ENCODE measurements around the gene SOX18.
A peak's percentile ranks its signal among the peaks of the same experiment; 100 is the strongest.

Gene SOX18

DNA sequence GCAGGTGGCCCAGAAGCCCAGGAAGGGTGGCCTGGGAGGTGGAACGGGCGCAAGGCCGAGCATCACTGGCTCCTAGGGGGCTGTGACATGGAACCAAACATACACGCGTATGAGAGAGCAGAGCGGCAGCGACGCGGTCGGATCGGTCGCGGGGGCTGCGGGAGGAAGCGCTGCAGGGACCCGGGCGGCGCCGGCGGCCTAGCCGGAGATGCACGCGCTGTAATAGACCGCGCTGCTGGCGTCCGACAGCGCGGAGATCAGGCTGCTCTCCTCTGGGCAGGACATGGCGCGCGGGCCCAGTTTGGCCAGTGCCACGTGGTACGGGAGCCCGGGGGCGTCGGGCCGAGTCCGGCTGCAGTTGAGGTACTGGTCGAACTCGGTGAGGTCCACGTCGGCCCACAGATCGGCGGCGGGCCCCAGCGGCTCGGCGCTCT lies 1.5 kb downstream of the SOX18 start:
- DNase-seq = no peak
- Mint-ChIP-seq H3K4me1 (peaks cover 3 to 7% of the 10 kb centered on the region in 2 donors), H3K4me3 (peak overlapping the region in 1 of 2 donors; percentile 19), H3K9me3 (no peaks in the 10 kb centered on the region), H3K36me3 (peaks cover 0 to 1% of the 10 kb centered on the region in 2 donors), H3K27ac (no peak overlapping the region), H3K27me3 (peaks cover 57 to 76% of the 10 kb centered on the region in 2 donors)
- no peak for ATAC-seq (replicated peaks)

GRCh38 chr20:64047046-64047389 lies 2.4 kb downstream of the SOX18 start:
- Mint-ChIP-seq H3K36me3 (peaks cover 0 to 1% of the 10 kb centered on the region in 2 donors), H3K27me3 (peaks cover 51 to 72% of the 10 kb centered on the region in 2 donors), H3K9me3 (no peaks in the 10 kb centered on the region), H3K4me3 (peak overlapping the region in 1 of 2 donors; percentile 39), H3K27ac (peak overlapping the region; percentile 14), H3K4me1 (peaks cover 3 to 7% of the 10 kb centered on the region in 2 donors)
- DNase-seq (no peak), ATAC-seq (replicated peaks) (no peak)

DNA sequence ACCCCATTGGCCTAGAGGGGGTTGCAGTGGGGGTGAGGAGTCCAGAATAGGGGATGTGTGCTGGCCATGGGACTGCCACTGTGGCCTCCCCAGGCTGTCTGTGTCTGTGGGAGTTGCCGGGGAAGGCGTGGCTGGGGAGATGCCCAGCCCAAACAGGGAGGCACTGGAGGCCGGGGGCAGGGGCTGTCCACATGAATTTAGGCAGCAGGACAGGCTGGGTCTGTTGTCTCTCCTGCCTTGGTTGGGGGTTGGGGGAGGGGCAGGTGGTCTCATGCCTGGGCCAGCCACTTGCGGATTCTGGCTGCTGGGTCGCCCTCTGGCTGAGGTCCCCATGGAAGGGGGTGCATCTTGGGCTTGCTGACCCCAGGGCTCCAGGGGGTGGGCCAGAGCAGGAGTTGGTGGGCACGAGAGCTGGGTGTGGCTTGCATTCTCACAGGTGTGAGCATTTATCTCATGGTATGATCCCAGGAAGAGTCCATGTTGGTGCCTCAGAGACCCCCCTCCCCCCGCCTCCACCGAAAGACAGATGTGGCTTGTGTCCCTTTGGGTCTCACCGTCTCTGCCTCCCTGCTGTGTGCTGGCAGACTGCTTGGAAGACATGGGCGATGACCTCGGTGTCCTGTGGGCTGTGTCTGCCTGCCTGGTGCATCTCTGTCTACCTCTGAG lies 4.0 kb downstream of the SOX18 start:
- Mint-ChIP-seq H3K36me3 (peaks cover 0 to 1% of the 10 kb centered on the region in 2 donors), H3K27ac (no peak overlapping the region), H3K4me3 (no peak overlapping the region), H3K9me3 (no peaks in the 10 kb centered on the region), H3K4me1 (peaks cover 2 to 3% of the 10 kb centered on the region in 2 donors), H3K27me3 (peaks cover 37 to 60% of the 10 kb centered on the region in 2 donors)
- no peak for ATAC-seq (replicated peaks)
- DNase-seq = no peak

DNA sequence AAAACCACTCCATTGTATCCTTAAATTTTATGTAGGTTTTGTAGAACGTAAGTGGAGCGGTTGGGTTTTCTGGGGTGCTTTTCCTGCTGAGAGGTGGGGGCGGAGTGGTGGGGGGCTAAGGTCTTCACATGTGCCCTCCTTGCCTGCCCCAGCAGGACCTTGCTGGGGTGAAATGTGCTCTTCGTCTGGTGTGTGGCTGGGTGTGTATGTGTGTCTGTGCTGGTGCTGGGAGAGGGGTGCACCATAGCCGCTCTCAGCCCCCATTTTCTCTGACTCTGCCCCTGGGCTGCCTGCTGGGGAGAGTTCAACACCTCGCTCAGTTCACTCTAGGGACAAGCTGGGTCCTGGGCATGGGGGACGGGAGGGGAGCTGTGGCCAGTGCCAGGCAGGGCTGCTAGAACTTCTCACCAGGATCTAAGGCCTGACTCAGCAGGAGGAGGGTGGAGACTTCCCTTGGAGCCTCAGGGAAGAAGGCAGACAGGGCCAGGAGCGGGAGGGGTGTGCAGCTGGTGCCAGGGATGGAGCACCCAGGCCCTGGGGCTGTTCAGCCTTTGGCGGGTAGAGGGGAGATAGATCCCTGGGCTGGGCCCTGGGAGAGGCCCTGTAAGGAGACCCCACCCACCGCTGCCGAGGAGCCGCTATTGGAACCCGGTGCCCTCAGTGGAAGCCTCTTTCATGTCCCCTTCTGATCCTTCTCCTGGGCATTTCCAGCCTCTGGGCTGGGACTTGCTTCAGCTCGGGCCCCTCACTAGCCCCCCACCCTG lies 4.8 kb downstream of the SOX18 start:
- no peak for ATAC-seq (replicated peaks)
- H3K4me1 Mint-ChIP-seq = peaks cover 6 to 7% of the 10 kb centered on the region in 2 donors
- H3K27ac Mint-ChIP-seq = no peak overlapping the region
- H3K36me3 Mint-ChIP-seq = peaks cover 0 to 1% of the 10 kb centered on the region in 2 donors
- no peak for DNase-seq
- peaks cover 38 to 60% of the 10 kb centered on the region in 2 donors for H3K27me3 Mint-ChIP-seq
- no peak overlapping the region for H3K4me3 Mint-ChIP-seq
- H3K9me3 Mint-ChIP-seq = no peaks in the 10 kb centered on the region

DNA sequence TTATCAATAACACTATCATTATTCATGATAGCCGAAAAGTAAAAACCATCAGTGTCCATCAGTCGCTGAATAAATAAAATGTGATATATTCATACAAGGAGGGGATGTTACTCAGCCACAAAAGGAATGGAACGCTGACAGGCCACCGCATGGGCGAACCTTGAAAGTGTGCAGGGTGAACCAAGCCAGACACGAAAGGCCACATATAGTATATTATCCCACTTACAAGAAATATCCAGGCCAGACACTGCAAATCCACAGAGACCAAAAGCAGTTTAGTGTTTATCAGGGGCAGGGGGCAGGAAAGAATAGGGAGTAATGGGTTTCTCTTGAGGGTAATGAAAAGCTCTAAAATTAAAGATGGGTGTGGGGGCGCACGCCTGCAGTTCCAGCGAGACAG lies 5.7 kb downstream of the SOX18 start:
- DNase-seq (no peak), ATAC-seq (replicated peaks) (no peak)
- H3K4me1 Mint-ChIP-seq = peaks cover 5 to 11% of the 10 kb centered on the region in 2 donors
- no peak overlapping the region for H3K4me3 Mint-ChIP-seq
- no peaks in the 10 kb centered on the region for H3K36me3 Mint-ChIP-seq
- H3K27me3 Mint-ChIP-seq = peaks cover 35 to 54% of the 10 kb centered on the region in 2 donors
- H3K27ac Mint-ChIP-seq = no peak overlapping the region
- no peaks in the 10 kb centered on the region for H3K9me3 Mint-ChIP-seq

GRCh38 chr20:64042054-64042781 lies 7.2 kb downstream of the SOX18 start:
- DNase-seq = no peak
- ATAC-seq (replicated peaks) = no peak
- Mint-ChIP-seq H3K4me3 (peak overlapping the region; percentile 78 to 85), H3K27ac (peak overlapping the region; percentile 86), H3K4me1 (peaks cover 10 to 27% of the 10 kb centered on the region in 2 donors), H3K27me3 (peaks cover 31 to 61% of the 10 kb centered on the region in 2 donors), H3K36me3 (no peaks in the 10 kb centered on the region), H3K9me3 (no peaks in the 10 kb centered on the region)

- H3K9me3 Mint-ChIP-seq = no peaks in the 10 kb centered on the region
- peak overlapping the region in 1 of 2 donors; percentile 85 for H3K4me3 Mint-ChIP-seq
- no peak for DNase-seq
- no peaks in the 10 kb centered on the region for H3K36me3 Mint-ChIP-seq
- ATAC-seq (replicated peaks) = no peak
- peaks cover 26 to 61% of the 10 kb centered on the region in 2 donors for H3K27me3 Mint-ChIP-seq
- H3K27ac Mint-ChIP-seq = no peak overlapping the region
- peaks cover 10 to 32% of the 10 kb centered on the region in 2 donors for H3K4me1 Mint-ChIP-seq
Measured at GRCh38 chr20:64041781-64042053, 7.7 kb downstream of the SOX18 start.

- Mint-ChIP-seq H3K4me1 (peaks cover 12 to 37% of the 10 kb centered on the region in 2 donors), H3K27ac (no peak overlapping the region), H3K4me3 (peak overlapping the region in 1 of 2 donors; percentile 85), H3K36me3 (no peaks in the 10 kb centered on the region), H3K27me3 (peaks cover 21 to 59% of the 10 kb centered on the region in 2 donors), H3K9me3 (no peaks in the 10 kb centered on the region)
- ATAC-seq (replicated peaks) = no peak
- no peak for DNase-seq
Measured at GRCh38 chr20:64041040-64041780, 8.2 kb downstream of the SOX18 start.

GRCh38 chr20:64040231-64041039 lies 9.0 kb downstream of the SOX18 start:
- Mint-ChIP-seq H3K36me3 (peaks cover 0 to under 1% of the 10 kb centered on the region in 2 donors), H3K27ac (no peak overlapping the region), H3K27me3 (peaks cover 16 to 51% of the 10 kb centered on the region in 2 donors), H3K4me1 (peaks cover 12 to 37% of the 10 kb centered on the region in 2 donors), H3K4me3 (no peak overlapping the region), H3K9me3 (no peaks in the 10 kb centered on the region)
- no peak for DNase-seq
- no peak for ATAC-seq (replicated peaks)

DNA sequence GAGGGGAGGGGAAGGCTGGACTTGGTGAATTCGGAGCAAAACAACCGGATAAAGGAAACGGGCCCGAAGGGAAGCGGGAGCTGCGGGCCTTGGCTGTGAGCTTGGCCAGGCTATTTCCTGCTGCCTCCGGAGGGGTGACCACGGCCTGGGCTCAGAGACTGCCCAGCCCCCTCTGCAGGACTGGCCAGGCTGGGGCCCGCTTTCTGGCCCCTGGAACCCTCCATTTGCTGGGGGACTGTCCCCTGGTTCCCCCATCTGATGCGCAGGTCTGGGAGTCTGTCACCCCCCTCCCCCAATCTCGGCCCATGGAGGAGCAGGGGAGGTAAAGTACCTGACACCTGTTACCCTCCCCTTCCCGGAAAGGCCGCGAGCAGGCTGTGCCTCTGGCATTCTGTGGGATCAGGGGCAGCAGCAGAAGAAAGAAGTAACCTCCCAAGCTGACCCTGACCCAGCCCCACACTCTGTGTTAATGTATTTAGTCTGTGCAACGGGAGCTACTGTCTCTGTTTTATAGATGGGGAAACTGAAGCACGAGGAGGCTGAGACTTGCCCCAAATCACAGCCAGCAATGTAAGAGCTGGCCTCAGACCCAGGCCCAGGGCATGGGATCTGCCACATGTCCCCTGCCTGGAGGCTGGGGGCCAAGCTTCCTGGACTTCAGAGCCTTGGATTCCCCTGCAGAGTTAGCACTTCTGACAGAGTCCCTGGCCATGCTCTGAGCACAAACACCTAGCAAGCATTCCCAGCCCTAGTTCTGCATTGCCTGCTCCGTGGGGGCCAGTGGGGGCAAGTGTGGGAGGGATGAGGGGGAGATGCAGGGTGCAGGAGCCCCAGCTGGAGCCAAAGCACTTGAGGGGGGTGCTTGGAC lies 9.9 kb downstream of the SOX18 start:
- no peak for ATAC-seq (replicated peaks)
- H3K4me3 Mint-ChIP-seq = peak overlapping the region; percentile 80 to 86
- DNase-seq = no peak
- peaks cover 0 to 6% of the 10 kb centered on the region in 2 donors for H3K36me3 Mint-ChIP-seq
- no peaks in the 10 kb centered on the region for H3K9me3 Mint-ChIP-seq
- peak overlapping the region; percentile 42 for H3K27ac Mint-ChIP-seq
- peaks cover 16 to 42% of the 10 kb centered on the region in 2 donors for H3K4me1 Mint-ChIP-seq
- peaks cover 9 to 42% of the 10 kb centered on the region in 2 donors for H3K27me3 Mint-ChIP-seq

DNA sequence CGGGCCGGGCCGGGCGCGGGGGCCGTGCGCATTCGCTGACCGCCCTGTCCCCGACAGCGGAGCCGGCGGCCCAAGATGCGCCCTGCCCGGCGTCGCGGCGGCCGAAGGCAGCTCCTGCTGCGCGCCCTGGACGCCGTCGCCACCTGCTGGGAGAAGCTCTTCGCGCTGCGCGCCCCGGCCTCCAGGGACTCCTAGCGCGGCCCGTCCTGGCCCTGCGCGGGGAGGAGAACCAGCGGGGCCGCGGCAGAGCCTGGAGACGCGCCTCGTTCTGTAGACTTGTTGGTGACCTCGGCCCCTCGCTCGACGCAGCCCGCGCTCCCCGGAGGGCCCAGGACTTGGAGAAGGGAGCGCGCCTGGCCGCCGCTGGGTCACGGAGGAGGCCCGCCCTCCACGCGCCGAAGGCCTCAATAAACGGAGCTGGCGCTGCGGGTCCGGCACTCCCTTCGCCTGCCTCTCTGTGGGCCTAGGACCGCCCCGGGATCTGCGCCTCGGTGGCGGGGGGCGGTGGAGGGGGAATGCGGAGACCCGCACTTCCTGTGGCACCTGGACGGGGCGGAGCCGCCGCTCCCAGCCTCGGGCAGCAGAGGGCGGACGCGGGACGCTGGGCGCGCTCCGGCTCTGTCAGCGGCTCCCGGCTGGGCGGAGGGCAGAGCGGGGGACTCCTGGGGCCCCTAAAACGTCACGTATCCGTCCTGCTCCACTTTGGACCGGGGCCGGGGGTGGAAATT lies 10.7 kb downstream of the SOX18 start:
- Mint-ChIP-seq H3K36me3 (peaks cover 2 to 14% of the 10 kb centered on the region in 2 donors), H3K4me3 (peak overlapping the region; percentile 80 to 86), H3K9me3 (no peaks in the 10 kb centered on the region), H3K27ac (peak overlapping the region; percentile 62), H3K4me1 (peaks cover 19 to 42% of the 10 kb centered on the region in 2 donors), H3K27me3 (peaks cover 7 to 39% of the 10 kb centered on the region in 2 donors)
- peak; percentile 68 for DNase-seq
- ATAC-seq (replicated peaks) = peak; percentile 79 to 83

DNA sequence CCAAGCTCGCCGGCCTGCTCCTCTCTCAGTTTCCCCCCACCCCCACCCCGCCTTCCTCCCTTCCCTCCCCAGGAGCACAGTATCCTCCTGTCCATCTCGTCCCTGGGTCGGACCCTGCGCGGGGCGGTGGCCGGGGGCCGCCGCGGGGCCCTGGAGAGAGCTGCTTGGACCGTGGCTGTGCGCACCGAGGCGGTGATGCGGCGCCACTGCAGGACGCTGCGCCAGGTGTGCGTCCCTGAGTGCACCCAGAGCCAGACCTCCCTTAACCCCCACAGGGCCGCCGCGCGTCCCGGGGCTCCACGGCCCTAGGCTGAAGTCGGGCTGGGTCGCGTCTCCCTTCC lies 11.2 kb downstream of the SOX18 start:
- Mint-ChIP-seq H3K4me3 (peak overlapping the region in 1 of 2 donors; percentile 86), H3K4me1 (peaks cover 19 to 42% of the 10 kb centered on the region in 2 donors), H3K9me3 (no peaks in the 10 kb centered on the region), H3K27me3 (peaks cover 7 to 39% of the 10 kb centered on the region in 2 donors), H3K36me3 (peaks cover 5 to 17% of the 10 kb centered on the region in 2 donors), H3K27ac (no peak overlapping the region)
- no peak for DNase-seq
- peak; percentile 33 to 39 for ATAC-seq (replicated peaks)
